H9 (cell line): ENCODE data around the gene LARP4. TPM values are rescaled to one million over a fixed set of nuclear protein-coding genes. Genes with fewer than 3 reads are reported as not detected.

Source experiments
- DNase-seq: peaks from one replicate; pipeline ENCODE4 v3.0.0-alpha.2; 2017
- H2AFZ ChIP-seq: one replicate; pipeline ENCODE4 v1.6.1; 2013; ENCODE audit warnings: mild to moderate bottlenecking, low read length, control low read depth, moderate library complexity
- H2AK5ac ChIP-seq: 2 replicates; pipeline ENCODE4 v1.6.1; 2013; ENCODE audit warnings: low read length, control low read depth, mixed read lengths; ENCODE audit not compliant: insufficient read length
- H2BK120ac ChIP-seq: one replicate; pipeline ENCODE4 v1.6.1; 2013; ENCODE audit warnings: low read depth, mild to moderate bottlenecking, low read length, control low read depth, inconsistent platforms; ENCODE audit not compliant: poor library complexity, severe bottlenecking
- H2BK12ac ChIP-seq: 2 replicates; pipeline ENCODE4 v1.6.1; 2013; ENCODE audit warnings: low read length, control low read depth, mixed read lengths, low read depth; ENCODE audit not compliant: insufficient read length
- H2BK15ac ChIP-seq: 2 replicates; pipeline ENCODE4 v1.6.1; 2013; ENCODE audit warnings: low read depth, low read length, control low read depth
- H2BK20ac ChIP-seq: one replicate; pipeline ENCODE4 v1.6.1; 2013; ENCODE audit warnings: low read depth, mild to moderate bottlenecking, low read length, control low read depth, inconsistent platforms; ENCODE audit not compliant: poor library complexity, severe bottlenecking
- H2BK5ac ChIP-seq: 2 replicates; pipeline ENCODE4 v1.6.1; 2013; ENCODE audit warnings: low read length, control low read depth, mixed read lengths; ENCODE audit not compliant: insufficient read length
- H3K14ac ChIP-seq: 2 replicates; pipeline ENCODE4 v1.6.1; 2013; ENCODE audit warnings: low read length, control low read depth; ENCODE audit not compliant: insufficient read depth
- H3K18ac ChIP-seq: 2 replicates; pipeline ENCODE4 v1.6.1; 2013; ENCODE audit warnings: low read depth, mild to moderate bottlenecking, mixed read lengths, low read length, control low read depth; ENCODE audit not compliant: insufficient read length
- H3K23ac ChIP-seq: 2 replicates; pipeline ENCODE4 v1.6.1; 2013; ENCODE audit warnings: low read length, control low read depth, mixed read lengths, low read depth; ENCODE audit not compliant: insufficient read length
- H3K23me2 ChIP-seq: 2 replicates; pipeline ENCODE4 v1.6.1; 2013; ENCODE audit warnings: low read depth, mild to moderate bottlenecking, mixed read lengths, low read length, control low read depth; ENCODE audit not compliant: insufficient read length, poor library complexity, severe bottlenecking
- H3K27ac ChIP-seq: 2 replicates; pipeline ENCODE4 v1.5.1; 2013; ENCODE audit warnings: low read length, control low read depth, mixed read lengths, low read depth; ENCODE audit not compliant: insufficient read length
- H3K27me3 ChIP-seq: 2 replicates; pipeline ENCODE4 v1.6.1; 2013; ENCODE audit warnings: low read length, control low read depth, inconsistent platforms; ENCODE audit not compliant: insufficient read depth
- H3K4ac ChIP-seq: 2 replicates; pipeline ENCODE4 v1.6.1; 2013; ENCODE audit warnings: low read depth, mild to moderate bottlenecking, control low read depth, inconsistent platforms, low read length, moderate library complexity
- H3K4me1 ChIP-seq: 2 replicates; pipeline ENCODE4 v1.6.1; 2013; ENCODE audit warnings: low read length, control low read depth, inconsistent platforms; ENCODE audit not compliant: insufficient read depth
- H3K4me2 ChIP-seq: 2 replicates; pipeline ENCODE4 v1.6.1; 2013; ENCODE audit warnings: low read length, control low read depth, mixed read lengths; ENCODE audit not compliant: insufficient read length, insufficient read depth
- H3K56ac ChIP-seq: 2 replicates; pipeline ENCODE4 v1.6.1; 2013; ENCODE audit warnings: low read depth, mild to moderate bottlenecking, mixed read lengths, low read length, control low read depth; ENCODE audit not compliant: insufficient read length
- H3K79me1 ChIP-seq: 2 replicates; pipeline ENCODE4 v1.6.1; 2013; ENCODE audit warnings: low read depth, mild to moderate bottlenecking, moderate library complexity, low read length, control low read depth, inconsistent platforms; ENCODE audit not compliant: insufficient read depth, poor library complexity, severe bottlenecking
- H3K79me2 ChIP-seq: 2 replicates; pipeline ENCODE4 v1.6.1; 2013; ENCODE audit warnings: low read length, control low read depth, inconsistent platforms; ENCODE audit not compliant: insufficient read depth
- H3K9ac ChIP-seq: 2 replicates; pipeline ENCODE4 v1.6.1; 2013; ENCODE audit warnings: low read length, control low read depth, mixed read lengths; ENCODE audit not compliant: insufficient read length; ENCODE audit errors: extremely low read depth
- H3K9me3 ChIP-seq: one replicate; pipeline ENCODE4 v1.6.1; 2013; ENCODE audit warnings: low read depth, low read length, inconsistent platforms; ENCODE audit not compliant: control insufficient read depth
- H3T11ph ChIP-seq: one replicate; pipeline ENCODE4 v1.6.1; 2013; ENCODE audit warnings: mild to moderate bottlenecking, low read length, control low read depth, inconsistent platforms
- H4K20me1 ChIP-seq: one replicate; pipeline ENCODE4 v1.6.1; 2013; ENCODE audit not compliant: control insufficient read depth, insufficient read length, insufficient read depth
- H4K5ac ChIP-seq: 2 replicates; pipeline ENCODE4 v1.6.1; 2013; ENCODE audit warnings: low read depth, mild to moderate bottlenecking, mixed read lengths, low read length, control low read depth; ENCODE audit not compliant: insufficient read length
- H4K8ac ChIP-seq: replicated peaks from 2 replicates; pipeline ENCODE4 v1.6.1; 2013; ENCODE audit warnings: low read length, control low read depth, mixed read lengths, low read depth; ENCODE audit not compliant: insufficient read length
- H4K91ac ChIP-seq: 2 replicates; pipeline ENCODE4 v1.6.1; 2013; ENCODE audit warnings: low read depth, mild to moderate bottlenecking, moderate library complexity, mixed read lengths, low read length, control low read depth; ENCODE audit not compliant: insufficient read length
- H3K27ac Mint-ChIP-seq, 3 experiments: 2 replicates in 2 of 3; 3 replicates in 1 of 3; pipeline ENCODE4 v1.8.0; 2020 to 2021; ENCODE audit warnings: mixed read lengths in 3 of 3, mild to moderate bottlenecking in 1 of 3, moderate library complexity in 1 of 3
- H3K27me3 Mint-ChIP-seq: 2 replicates; pipeline ENCODE4 v1.8.0; 2021; ENCODE audit warnings: low read depth, mild to moderate bottlenecking, moderate library complexity, mixed read lengths
- H3K36me3 Mint-ChIP-seq, 3 experiments: 2 replicates in 2 of 3; 3 replicates in 1 of 3; pipeline ENCODE4 v1.8.0; 2020 to 2021; ENCODE audit warnings: low read depth in 3 of 3, mixed read lengths in 3 of 3; ENCODE audit not compliant: insufficient read depth in 1 of 3
- H3K4me1 Mint-ChIP-seq, 2 experiments: 2 replicates each; pipeline ENCODE4 v1.8.0; 2020; ENCODE audit warnings: mixed read lengths in 2 of 2
- H3K4me3 Mint-ChIP-seq, 2 experiments: 2 replicates in 1 of 2; 3 replicates in 1 of 2; pipeline ENCODE4 v1.8.0; 2020 to 2021; ENCODE audit warnings: mild to moderate bottlenecking in 2 of 2, mixed read lengths in 2 of 2, moderate library complexity in 1 of 2
- H3K9me3 Mint-ChIP-seq, 2 experiments: 2 replicates in 1 of 2; 3 replicates in 1 of 2; pipeline ENCODE4 v1.8.0; 2020; ENCODE audit warnings: mild to moderate bottlenecking in 2 of 2, mixed read lengths in 2 of 2, moderate library complexity in 1 of 2
- CTCF ChIP-seq: fragments of 200-600 bp; sonication (generic); conservative IDR thresholded peaks from 3 replicates; pipeline ENCODE4 v1.8.0; 2021; ENCODE audit warnings: antibody characterized with exemption, mild to moderate bottlenecking
- WGBS: extraction: QIAGEN DNeasy Blood & Tissue Kit; methylation state at CpG from one replicate; pipeline ENCODE4 v1.1.7; 2013; ENCODE audit warnings: missing lambda C conversion rate, low lambda C conversion rate, mixed read lengths; ENCODE audit not compliant: insufficient read length; ENCODE audit errors: extremely low coverage; 5-methylcytosine and 5-hydroxymethylcytosine counted together
- total RNA-seq: library from RNA; stranded (reverse); gene quantifications from 2 replicates; pipeline ENCODE4 v1.2.1, GENCODE V29; 2021

LARP4 gene
- total RNA-seq, 1 experiment from 2014 or later, result 82.3 TPM

GRCh38 chr12:50387487-50387886, 13.2 kb upstream of the LARP4 start:
- peak overlapping the region; percentile 2 to 96 (median 72); a peak in 5 of 7 replicates for H3K27ac Mint-ChIP-seq
- H3K9ac ChIP-seq, result no peak overlapping the region
- H3K36me3 Mint-ChIP-seq, result no peaks in the 10 kb centered on the region
- no peak overlapping the region for H3K23ac ChIP-seq
- TF ChIP-seq CTCF, result no peak
- H2BK15ac ChIP-seq, result no peak overlapping the region
- H3K4ac ChIP-seq, result no peak overlapping the region
- H4K8ac ChIP-seq, result no peak overlapping the region
- WGBS, result no CpG with 5 or more reads among the region's 5 CpGs
- H2AFZ ChIP-seq, result no peak overlapping the region
- no peak overlapping the region for H2BK20ac ChIP-seq
- no peak overlapping the region for H4K91ac ChIP-seq
- H3K4me2 ChIP-seq, result peak overlapping the region; percentile 28
- no peaks in the 10 kb centered on the region for H3K9me3 ChIP-seq
- no peaks in the 10 kb centered on the region; the same call in 1 of the 2 replicates for H3K4me1 ChIP-seq
- no peak overlapping the region for H2BK5ac ChIP-seq
- no peak overlapping the region for H3K56ac ChIP-seq
- no peaks in the 10 kb centered on the region for H3K79me1 ChIP-seq
- no peak overlapping the region for H3K14ac ChIP-seq
- no peak overlapping the region for H3T11ph ChIP-seq
- no peak overlapping the region for H3K18ac ChIP-seq
- DNase-seq, result peak; percentile 24
- no peaks in the 10 kb centered on the region for H3K23me2 ChIP-seq
- H3K4me3 Mint-ChIP-seq, result peak overlapping the region; percentile 43 to 63; a peak in 2 of 5 replicates
- no peak overlapping the region for H2BK120ac ChIP-seq
- H4K5ac ChIP-seq, result no peak overlapping the region
- H3K27me3 ChIP-seq, result no peaks in the 10 kb centered on the region
- no peaks in the 10 kb centered on the region for H3K79me2 ChIP-seq
- H2AK5ac ChIP-seq, result no peak overlapping the region
- no peaks in the 10 kb centered on the region for H3K27me3 Mint-ChIP-seq
- no peaks in the 10 kb centered on the region for H3K9me3 Mint-ChIP-seq
- peaks cover 21 to 27% of the 10 kb centered on the region in 2 experiments for H3K4me1 Mint-ChIP-seq
- no peaks in the 10 kb centered on the region for H4K20me1 ChIP-seq
- H2BK12ac ChIP-seq, result no peak overlapping the region
- H3K27ac ChIP-seq, result no peak overlapping the region
